Thyroid gland (tissue), 4 donors: ENCODE measurements around the gene CNDP1. TPM values are rescaled to one million over a fixed set of nuclear protein-coding genes. Genes with fewer than 3 reads are reported as not detected.

Source experiments
- DNase-seq, 2 donors: peaks; one replicate each; pipeline ENCODE4 v3.0.0-alpha.2; 2019
- H3K27ac ChIP-seq, 3 donors: fragments of 200-600 bp; sonication (generic); 1 replicate in 2 of 3; 2 replicates in 1 of 3; pipeline ENCODE4 v1.5.1; 2016 to 2019; ENCODE audit warnings: mild to moderate bottlenecking in 1 of 3, moderate library complexity in 1 of 3
- H3K27me3 ChIP-seq: fragments of 200-600 bp; sonication (generic); one replicate; pipeline ENCODE4 v1.5.1; 2019
- H3K36me3 ChIP-seq, 2 donors: fragments of 200-600 bp; sonication (generic); one replicate each; pipeline ENCODE4 v1.5.1; 2016 to 2019
- H3K4me1 ChIP-seq, 2 donors: fragments of 200-600 bp; sonication (generic); one replicate each; pipeline ENCODE4 v1.5.1; 2017 to 2019
- H3K4me3 ChIP-seq, 3 donors: fragments of 200-600 bp; sonication (generic); replicated peaks in 1 of 3; 1 replicate in 2 of 3; 2 replicates in 1 of 3; pipeline ENCODE4 v1.5.1; 2016; ENCODE audit warnings: mild to moderate bottlenecking in 1 of 3
- H3K9me3 ChIP-seq: fragments of 200-600 bp; sonication (generic); one replicate; pipeline ENCODE4 v1.5.1; 2017
- POLR2A ChIP-seq, 2 donors: fragments of 450-650 bp; IDR thresholded peaks; one replicate each; pipeline ENCODE4 v1.6.1; 2017; ENCODE audit warnings: antibody characterized with exemption in 2 of 2, mild to moderate bottlenecking in 2 of 2, moderate library complexity in 1 of 2
- WGBS, 2 donors: methylation state at CpG; one replicate each; pipeline ENCODE4 v1.1.5; 2017; 5-methylcytosine and 5-hydroxymethylcytosine counted together
- intact Hi-C: fragments of 100-400 bp; cut with DNase I; formaldehyde crosslinking; loops from one replicate; pipeline ENCODE4 v1.15.1; 2023
- total RNA-seq, 4 donors: library from RNA; depleted of rRNA; stranded (reverse); fragments of >200 nt; gene quantifications; one replicate each; pipeline ENCODE4 v1.2.3, GENCODE V29; 2016
- TF ChIP-seq, protein P1 (sequence below), 6 experiments: fragments of 200-600 bp in 3 of 6; fragments of 450-650 bp in 3 of 6; sonication (generic) in 3 of 6; IDR thresholded peaks; one replicate each; pipeline ENCODE4 v1.5.1; 2016 to 2019; ENCODE audit warnings: antibody characterized with exemption in 6 of 6, mild to moderate bottlenecking in 2 of 6, inconsistent platforms in 1 of 6, moderate library complexity in 1 of 6

Gene CNDP1
- total RNA-seq, 4 donors from 2014 or later: 0.25 to 1.0 TPM; not detected in 2

- H3K36me3 ChIP-seq: peaks cover 0 to 5% of the 10 kb centered on the region in 2 donors
- H3K27ac ChIP-seq: peak overlapping the region; percentile 90 to 97 (median 90)
- H3K4me1 ChIP-seq: peaks cover 33 to 46% of the 10 kb centered on the region in 2 donors
- H3K4me3 ChIP-seq: peak overlapping the region; percentile 84 to 91 (median 89)
- WGBS, 2 donors: 10 to 24% methylated on average over 5 to 9 of the region's 48 CpGs
- TF ChIP-seq, protein P1, sequence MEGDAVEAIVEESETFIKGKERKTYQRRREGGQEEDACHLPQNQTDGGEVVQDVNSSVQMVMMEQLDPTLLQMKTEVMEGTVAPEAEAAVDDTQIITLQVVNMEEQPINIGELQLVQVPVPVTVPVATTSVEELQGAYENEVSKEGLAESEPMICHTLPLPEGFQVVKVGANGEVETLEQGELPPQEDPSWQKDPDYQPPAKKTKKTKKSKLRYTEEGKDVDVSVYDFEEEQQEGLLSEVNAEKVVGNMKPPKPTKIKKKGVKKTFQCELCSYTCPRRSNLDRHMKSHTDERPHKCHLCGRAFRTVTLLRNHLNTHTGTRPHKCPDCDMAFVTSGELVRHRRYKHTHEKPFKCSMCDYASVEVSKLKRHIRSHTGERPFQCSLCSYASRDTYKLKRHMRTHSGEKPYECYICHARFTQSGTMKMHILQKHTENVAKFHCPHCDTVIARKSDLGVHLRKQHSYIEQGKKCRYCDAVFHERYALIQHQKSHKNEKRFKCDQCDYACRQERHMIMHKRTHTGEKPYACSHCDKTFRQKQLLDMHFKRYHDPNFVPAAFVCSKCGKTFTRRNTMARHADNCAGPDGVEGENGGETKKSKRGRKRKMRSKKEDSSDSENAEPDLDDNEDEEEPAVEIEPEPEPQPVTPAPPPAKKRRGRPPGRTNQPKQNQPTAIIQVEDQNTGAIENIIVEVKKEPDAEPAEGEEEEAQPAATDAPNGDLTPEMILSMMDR (IDR thresholded peaks at IDR 0.05): peak in 2 of 6 experiments; percentile 11 to 14
- peak in 1 of 2 donors; percentile 17 for TF ChIP-seq POLR2A (IDR thresholded peaks at IDR 0.05)
- no peaks in the 10 kb centered on the region for H3K9me3 ChIP-seq
- intact Hi-C loops: loop anchor here (5.0 to 10.0 kb wide), 3 partner anchors 98 to 342 kb away; partner anchors contain the start of genes CYB5A and ZNF407
- no peaks in the 10 kb centered on the region for H3K27me3 ChIP-seq
- peak; percentile 75 to 79 for DNase-seq
These were observed 37.6 kb upstream of the CNDP1 start for GRCh38 chr18:74496508-74497323.

- DNase-seq: no peak
- Histone ChIP-seq H3K4me1 (peaks cover 33 to 50% of the 10 kb centered on the region in 2 donors), H3K9me3 (no peaks in the 10 kb centered on the region), H3K27ac (peak overlapping the region; percentile 90 to 97 (median 90)), H3K27me3 (no peaks in the 10 kb centered on the region), H3K4me3 (peak overlapping the region in 1 of 3 donors; percentile 91), H3K36me3 (peaks cover 0 to 11% of the 10 kb centered on the region in 2 donors)
- TF ChIP-seq, protein P1 (IDR thresholded peaks at IDR 0.05): no peak
- no peak for TF ChIP-seq POLR2A (IDR thresholded peaks at IDR 0.05)
- WGBS, 2 donors: 94 to 96% methylated on average over 8 of the region's 8 CpGs
- intact Hi-C loops: loop anchor here (5.0 to 10.0 kb wide), 3 partner anchors 98 to 342 kb away; partner anchors contain the start of genes CYB5A and ZNF407
These were observed 37.0 kb upstream of the CNDP1 start for GRCh38 chr18:74497324-74497676.

DNA sequence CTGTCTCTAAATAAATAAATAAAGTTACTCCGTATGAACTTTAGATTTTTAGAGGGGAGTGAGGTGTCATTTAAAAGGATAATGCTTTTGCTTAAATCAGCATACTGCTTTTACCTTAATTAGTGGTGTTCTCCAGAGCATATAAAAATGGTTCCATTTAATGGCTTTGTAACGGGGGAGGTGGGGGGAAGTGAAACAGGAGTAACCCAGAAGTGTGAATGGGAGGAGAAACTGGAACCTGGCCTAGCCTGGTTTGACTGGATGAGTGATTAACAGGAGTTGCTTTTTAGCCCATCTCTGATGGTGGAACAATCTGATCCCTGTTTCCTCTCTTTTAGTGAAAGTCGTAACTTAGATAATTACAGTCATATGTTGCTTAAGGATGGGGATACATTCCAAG, 36.5 kb upstream of the CNDP1 start:
- no peaks in the 10 kb centered on the region for H3K9me3 ChIP-seq
- peaks cover 33 to 50% of the 10 kb centered on the region in 2 donors for H3K4me1 ChIP-seq
- H3K4me3 ChIP-seq: no peak overlapping the region
- intact Hi-C loops: loop anchor here (5.0 to 10.0 kb wide), 3 partner anchors 97 to 343 kb away; partner anchors contain the start of genes CYB5A and ZNF407
- H3K36me3 ChIP-seq: peaks cover 0 to 15% of the 10 kb centered on the region in 2 donors
- peak in 1 of 2 donors; percentile 30 for DNase-seq
- 62 to 63% methylated on average over 3 of the region's 3 CpGs for WGBS, 2 donors
- no peak for TF ChIP-seq POLR2A (IDR thresholded peaks at IDR 0.05)
- peak overlapping the region; percentile 90 to 97 (median 90) for H3K27ac ChIP-seq
- no peaks in the 10 kb centered on the region for H3K27me3 ChIP-seq

- peak overlapping the region in 1 of 3 donors; percentile 5 for H3K4me3 ChIP-seq
- peak overlapping the region; percentile 76 to 97 (median 90) for H3K27ac ChIP-seq
- H3K27me3 ChIP-seq: no peaks in the 10 kb centered on the region
- DNase-seq: peak; percentile 91 to 92
- 43 to 49% methylated on average over 14 of the region's 14 CpGs for WGBS, 2 donors
- H3K36me3 ChIP-seq: peaks cover 7 to 27% of the 10 kb centered on the region in 2 donors
- H3K4me1 ChIP-seq: peaks cover 33 to 50% of the 10 kb centered on the region in 2 donors
- H3K9me3 ChIP-seq: no peaks in the 10 kb centered on the region
- TF ChIP-seq, protein P1 (IDR thresholded peaks at IDR 0.05): no peak
- TF ChIP-seq POLR2A (IDR thresholded peaks at IDR 0.05): peak in 1 of 2 donors; percentile 48
- intact Hi-C loops: loop anchor here (5.0 to 10.0 kb wide), 3 partner anchors 96 to 344 kb away; partner anchors contain the start of genes CYB5A and ZNF407
These were observed 35.3 kb upstream of the CNDP1 start for GRCh38 chr18:74498712-74499627.

DNA sequence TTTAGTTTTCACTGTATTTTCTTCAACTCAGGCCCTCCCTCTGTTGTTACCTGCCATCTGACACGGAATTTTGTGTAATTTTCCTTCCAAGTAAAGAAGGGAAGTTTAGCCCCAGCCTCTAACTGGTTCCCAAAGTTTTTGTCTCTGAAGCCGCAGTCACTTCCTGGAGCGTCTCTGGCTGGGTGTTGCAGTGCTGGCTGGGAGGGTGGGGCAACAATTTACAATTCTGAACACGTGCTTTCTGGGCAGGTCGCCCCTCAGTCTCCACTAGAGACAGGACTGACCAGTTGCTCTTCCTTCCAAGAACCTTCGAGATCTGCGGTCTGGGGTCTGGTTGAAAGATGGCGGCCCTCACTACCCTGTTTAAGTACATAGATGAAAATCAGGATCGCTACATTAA, 34.7 kb upstream of the CNDP1 start:
- H3K4me3 ChIP-seq: no peak overlapping the region
- peaks cover 7 to 33% of the 10 kb centered on the region in 2 donors for H3K36me3 ChIP-seq
- H3K9me3 ChIP-seq: no peaks in the 10 kb centered on the region
- 27 to 66% methylated on average over 9 of the region's 9 CpGs for WGBS, 2 donors
- H3K27me3 ChIP-seq: no peaks in the 10 kb centered on the region
- H3K4me1 ChIP-seq: peaks cover 33 to 50% of the 10 kb centered on the region in 2 donors
- intact Hi-C loops: loop anchor here (5.0 to 10.0 kb wide), 3 partner anchors 95 to 345 kb away; partner anchors contain the start of genes CYB5A and ZNF407
- DNase-seq: peak in 1 of 2 donors; percentile 88
- peak overlapping the region; percentile 76 to 97 (median 79) for H3K27ac ChIP-seq
- no peak for TF ChIP-seq POLR2A (IDR thresholded peaks at IDR 0.05)
- TF ChIP-seq, protein P1 (IDR thresholded peaks at IDR 0.05): no peak
